Epithelial cell of esophagus (primary cell): ENCODE data around the gene DTNBP1.

Source experiments
- DNase-seq: peaks from one replicate; pipeline ENCODE4 v3.0.0; 2010; ENCODE audit warnings: low read depth
- H3K4me3 ChIP-seq: 2 replicates; pipeline ENCODE4 v1.5.1; 2011; ENCODE audit warnings: mild to moderate bottlenecking, low read length, control low read depth
- CTCF ChIP-seq: IDR thresholded peaks from 2 replicates; pipeline ENCODE4 v1.5.1; 2011; ENCODE audit warnings: low read depth, mild to moderate bottlenecking, low read length, control low read depth, inconsistent platforms; ENCODE audit not compliant: insufficient read depth; ENCODE audit errors: missing control alignments

DTNBP1 gene

GRCh38 chr6:15516923-15517560, 145.8 kb downstream of the DTNBP1 start:
- no peak for TF ChIP-seq CTCF

GRCh38 chr6:15516378-15516777, 146.4 kb downstream of the DTNBP1 start:
- H3K4me3 ChIP-seq, result no peak overlapping the region
- no peak for TF ChIP-seq CTCF
- DNase-seq, result no peak

More at GRCh38 chr6:15516923-15517560, 145.8 kb downstream of the DTNBP1 start:
- no peak for DNase-seq
- no peak overlapping the region for H3K4me3 ChIP-seq

- DNase-seq, result no peak
- H3K4me3 ChIP-seq, result no peak overlapping the region
- TF ChIP-seq CTCF, result no peak
These were observed 147.0 kb downstream of the DTNBP1 start for GRCh38 chr6:15515660-15516375.

- no peak for DNase-seq
- no peak for TF ChIP-seq CTCF
- no peak overlapping the region for H3K4me3 ChIP-seq
These were observed 147.6 kb downstream of the DTNBP1 start for GRCh38 chr6:15515226-15515625.

GRCh38 chr6:15513801-15514711, 148.8 kb downstream of the DTNBP1 start:
- no peak for TF ChIP-seq CTCF
- DNase-seq, result peak; percentile 46
- H3K4me3 ChIP-seq, result no peak overlapping the region

GRCh38 chr6:15513131-15513771, 149.6 kb downstream of the DTNBP1 start:
- H3K4me3 ChIP-seq, result no peak overlapping the region
- no peak for DNase-seq
- TF ChIP-seq CTCF, result no peak
